ENCODE results near the gene IGFBP2.

Gene IGFBP2

DNA sequence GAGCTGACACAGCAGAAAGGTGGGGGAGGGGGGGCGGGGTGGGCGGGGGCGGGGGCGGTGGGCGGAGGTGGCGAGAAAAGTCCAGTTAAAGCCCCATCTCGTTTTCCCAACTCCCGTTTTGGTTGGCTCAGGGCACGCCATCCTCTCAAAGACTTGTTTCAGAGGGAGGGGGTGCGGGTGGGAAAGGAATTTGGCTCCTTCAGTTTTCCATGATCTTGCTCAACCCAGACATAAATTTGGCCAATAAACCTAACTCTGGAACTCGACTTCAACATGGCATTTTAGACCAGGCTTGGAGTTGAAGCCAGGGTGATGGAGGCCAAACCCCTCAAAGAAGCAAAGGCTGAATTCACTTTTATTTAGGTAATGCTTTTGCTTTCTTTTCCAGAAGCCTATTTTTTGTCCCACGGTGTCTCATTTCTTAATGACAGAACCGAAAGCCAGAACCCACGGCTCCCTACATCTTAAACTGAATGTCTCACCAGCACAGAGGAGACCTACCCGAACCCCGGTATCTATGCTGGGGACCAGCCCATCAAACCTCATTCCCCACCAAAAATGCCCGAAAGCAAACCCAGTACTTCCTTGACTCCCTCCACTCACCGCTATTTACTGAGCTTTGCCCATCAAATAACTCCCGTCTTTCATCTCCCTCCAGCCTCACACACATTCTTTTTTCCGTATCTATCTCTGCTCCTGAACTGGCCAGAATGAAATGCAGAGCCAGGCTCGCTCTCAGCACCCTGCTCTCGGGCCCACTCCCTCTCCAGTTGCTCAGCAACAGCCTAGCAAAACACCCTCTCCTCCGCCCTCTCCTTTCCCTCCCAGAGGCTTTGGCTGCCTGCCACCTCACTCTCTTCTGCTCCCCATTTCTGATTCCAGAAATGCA is 57.9 kb downstream of the IGFBP2 start:
- no peak overlapping the region for H3K9ac ChIP-seq (ENCODE audit: insufficient read length)
- H3K36me3 ChIP-seq (ENCODE audit: insufficient read depth, low read length), result 0 out of 2 replicates have a peak, but pooled peaks cover 4% of the 10 kb centered on the region
- H3K4me3 ChIP-seq, result peak overlapping the region; percentile 88
- peak overlapping the region; percentile 46; the same call in 1 of the 2 replicates for H3K27ac ChIP-seq
- DNase-seq (ENCODE audit: low read depth, low spot score), result no peak
- TF ChIP-seq FOXP2 (optimal IDR thresholded peaks at IDR 0.05; ENCODE audit: control extremely low read depth, extremely low read length, insufficient read depth) (no peak), POLR2AphosphoS5 (IDR thresholded peaks at IDR 0.05; ENCODE audit: borderline replicate concordance, low read depth, low read length) (no peak), EZH2 (IDR thresholded peaks at IDR 0.05) (no peak)
- H3K9me3 ChIP-seq (ENCODE audit: low read depth, low read length), result no peaks in the 10 kb centered on the region

DNA sequence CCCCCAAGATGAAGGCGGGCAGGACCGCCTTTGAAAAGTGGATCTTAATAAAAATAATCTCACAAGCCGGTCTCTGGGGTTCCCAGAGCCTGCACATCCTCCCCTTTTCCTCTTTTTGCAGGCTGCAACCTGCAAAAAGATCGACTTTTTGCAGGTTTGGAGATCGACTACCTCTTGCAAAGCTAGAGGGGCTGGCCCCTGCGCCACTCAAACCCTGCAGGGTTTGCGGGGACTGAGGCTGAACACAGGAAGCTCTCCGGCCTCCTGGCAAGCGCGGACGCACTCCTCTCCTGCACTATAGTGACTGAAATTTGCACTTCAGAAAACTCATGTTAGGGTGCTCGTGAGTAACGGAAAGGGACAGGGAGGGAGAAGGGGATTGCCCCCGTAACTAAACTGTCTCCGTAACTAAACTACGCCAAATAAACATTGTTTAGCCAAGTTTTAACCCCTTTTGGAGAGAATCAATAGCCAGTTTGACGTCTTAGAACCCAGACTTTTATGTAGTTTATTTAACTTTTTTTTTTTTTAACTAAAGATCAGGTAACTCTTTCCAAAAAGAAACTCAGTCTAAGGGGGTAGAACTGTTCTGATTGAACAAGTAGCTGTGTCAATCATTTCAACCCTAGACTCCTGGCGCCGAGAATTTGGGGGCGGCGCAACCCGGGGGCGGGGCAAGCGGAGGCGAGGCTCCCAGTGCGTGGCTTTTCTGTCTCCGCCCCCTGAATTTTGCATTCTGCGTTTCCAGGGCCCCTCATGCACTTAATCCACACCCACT is 59.6 kb downstream of the IGFBP2 start:
- Histone ChIP-seq H3K4me3 (peak overlapping the region; percentile 88), H3K36me3 (ENCODE audit: insufficient read depth, low read length) (0 out of 2 replicates have a peak, but pooled peaks cover 4% of the 10 kb centered on the region), H3K27ac (peak overlapping the region; percentile 81), H3K9ac (ENCODE audit: insufficient read length) (peak overlapping the region; percentile 60), H3K9me3 (ENCODE audit: low read depth, low read length) (no peaks in the 10 kb centered on the region)
- no peak for DNase-seq (ENCODE audit: low read depth, low spot score)
- no peak for TF ChIP-seq FOXP2 (optimal IDR thresholded peaks at IDR 0.05; ENCODE audit: control extremely low read depth, extremely low read length, insufficient read depth)
- no peak; the same call in 1 of the 2 replicates for TF ChIP-seq POLR2AphosphoS5 (IDR thresholded peaks at IDR 0.05; ENCODE audit: borderline replicate concordance, low read depth, low read length)
- TF ChIP-seq EZH2 (IDR thresholded peaks at IDR 0.05), result no peak

GRCh38 chr2:216693414-216694080 is 60.3 kb downstream of the IGFBP2 start:
- TF ChIP-seq EZH2 (IDR thresholded peaks at IDR 0.05), result no peak
- TF ChIP-seq FOXP2 (optimal IDR thresholded peaks at IDR 0.05; ENCODE audit: control extremely low read depth, extremely low read length, insufficient read depth), result no peak
- TF ChIP-seq POLR2AphosphoS5 (IDR thresholded peaks at IDR 0.05; ENCODE audit: borderline replicate concordance, low read depth, low read length), result no peak
- H3K36me3 ChIP-seq (ENCODE audit: insufficient read depth, low read length), result no peaks in the 10 kb centered on the region
- H3K27ac ChIP-seq, result peak overlapping the region; percentile 10; the same call in 1 of the 2 replicates
- no peaks in the 10 kb centered on the region for H3K9me3 ChIP-seq (ENCODE audit: low read depth, low read length)
- peak overlapping the region; percentile 88 for H3K4me3 ChIP-seq
- no peak for DNase-seq (ENCODE audit: low read depth, low spot score)
- peak overlapping the region; percentile 37 for H3K9ac ChIP-seq (ENCODE audit: insufficient read length)

DNA sequence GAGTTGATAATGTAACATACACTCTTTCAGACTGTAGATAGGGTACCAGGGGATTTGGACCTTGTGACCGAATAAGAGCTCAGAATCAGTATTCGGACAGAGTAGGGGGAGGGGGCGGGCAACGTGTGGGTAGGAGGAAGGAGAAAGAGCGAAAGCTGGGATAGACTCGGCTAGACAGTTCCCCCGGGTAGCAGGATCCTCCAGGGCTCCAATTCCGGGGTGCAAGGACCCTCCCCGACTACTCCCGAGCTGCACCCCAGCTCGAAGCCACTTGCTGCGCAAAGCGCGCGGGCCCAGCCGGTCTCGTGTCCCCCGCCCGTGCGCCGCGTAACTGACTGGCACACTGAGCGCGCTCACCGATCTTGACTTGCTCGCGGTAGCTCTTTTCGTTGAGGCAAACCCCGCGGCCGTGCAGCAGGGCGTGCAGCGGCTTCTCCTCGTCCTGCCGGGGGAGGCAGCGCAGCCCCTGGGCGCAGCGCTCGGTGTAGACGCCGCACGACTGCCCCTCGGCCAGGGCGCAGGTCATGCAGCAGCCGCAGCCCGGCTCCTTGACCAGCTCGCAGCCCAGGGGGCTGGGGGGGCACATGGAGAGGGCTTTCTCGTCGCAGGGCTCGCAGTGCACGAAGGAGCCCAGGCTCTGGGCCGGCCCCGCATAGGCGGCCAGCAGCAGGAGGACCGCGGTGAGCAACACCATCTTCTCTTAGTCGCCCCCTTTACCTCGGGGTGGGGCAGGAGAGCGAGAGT is 61.0 kb downstream of the IGFBP2 start:
- no peak for TF ChIP-seq FOXP2 (optimal IDR thresholded peaks at IDR 0.05; ENCODE audit: control extremely low read depth, extremely low read length, insufficient read depth)
- no peak for TF ChIP-seq EZH2 (IDR thresholded peaks at IDR 0.05)
- TF ChIP-seq POLR2AphosphoS5 (IDR thresholded peaks at IDR 0.05; ENCODE audit: borderline replicate concordance, low read depth, low read length), result no peak

GRCh38 chr2:216694826-216695217 is 61.6 kb downstream of the IGFBP2 start:
- H3K27ac ChIP-seq, result peak overlapping the region; percentile 55; the same call in 1 of the 2 replicates
- TF ChIP-seq EZH2 (IDR thresholded peaks at IDR 0.05), result no peak
- TF ChIP-seq POLR2AphosphoS5 (IDR thresholded peaks at IDR 0.05; ENCODE audit: borderline replicate concordance, low read depth, low read length), result no peak
- no peak for TF ChIP-seq FOXP2 (optimal IDR thresholded peaks at IDR 0.05; ENCODE audit: control extremely low read depth, extremely low read length, insufficient read depth)
- H3K36me3 ChIP-seq (ENCODE audit: insufficient read depth, low read length), result no peaks in the 10 kb centered on the region
- H3K9ac ChIP-seq (ENCODE audit: insufficient read length), result peak overlapping the region; percentile 37
- no peak for DNase-seq (ENCODE audit: low read depth, low spot score)
- H3K9me3 ChIP-seq (ENCODE audit: low read depth, low read length), result no peaks in the 10 kb centered on the region
- peak overlapping the region; percentile 88 for H3K4me3 ChIP-seq

More for the DNA sequence above, 61.0 kb downstream of the IGFBP2 start:
- no peak overlapping the region; the same call in 1 of the 2 replicates for H3K27ac ChIP-seq
- H3K4me3 ChIP-seq, result peak overlapping the region; percentile 88
- H3K9me3 ChIP-seq (ENCODE audit: low read depth, low read length), result no peaks in the 10 kb centered on the region
- peak overlapping the region; percentile 37 for H3K9ac ChIP-seq (ENCODE audit: insufficient read length)
- DNase-seq (ENCODE audit: low read depth, low spot score), result no peak
- H3K36me3 ChIP-seq (ENCODE audit: insufficient read depth, low read length), result no peaks in the 10 kb centered on the region

DNA sequence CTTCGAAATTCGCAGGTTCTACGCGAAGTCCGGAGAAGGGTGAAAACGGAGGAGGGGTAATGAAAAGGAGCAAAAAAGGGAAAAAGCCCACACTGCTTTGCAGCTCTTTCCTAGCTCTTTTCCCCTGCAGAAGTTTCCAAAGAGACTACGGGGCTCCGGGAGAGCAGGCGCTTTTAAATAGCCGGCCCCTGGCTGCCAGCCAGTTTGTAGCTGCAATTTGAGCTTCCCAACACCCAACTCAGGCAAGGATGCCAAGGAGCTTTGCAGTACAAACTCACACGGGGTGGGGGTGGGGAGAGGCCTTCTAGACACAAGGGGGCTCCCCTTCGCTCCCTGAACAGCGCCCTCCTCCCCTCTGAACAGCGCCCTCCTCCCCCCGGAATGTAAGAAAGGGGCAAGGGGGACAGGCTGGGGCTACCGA is 62.2 kb downstream of the IGFBP2 start, which contains the start of gene IGFBP5:
Gene IGFBP5 (minus strand): TSS at position 149 of the 421 bp plus-strand sequence. CDS start 774 bp downstream, outside the sequence.
- TF ChIP-seq EZH2 (IDR thresholded peaks at IDR 0.05) (no peak), FOXP2 (optimal IDR thresholded peaks at IDR 0.05; ENCODE audit: control extremely low read depth, extremely low read length, insufficient read depth) (peak; percentile 61), POLR2AphosphoS5 (IDR thresholded peaks at IDR 0.05; ENCODE audit: borderline replicate concordance, low read depth, low read length) (peak; percentile 96)
- Histone ChIP-seq H3K27ac (peak within 1 kb of the TSS; percentile 92), H3K4me3 (peak within 1 kb of the TSS; percentile 88), H3K9me3 (ENCODE audit: low read depth, low read length) (no peaks in the 10 kb centered on the region), H3K9ac (ENCODE audit: insufficient read length) (peak within 1 kb of the TSS; percentile 37), H3K36me3 (ENCODE audit: insufficient read depth, low read length) (no peaks in the 10 kb centered on the region)
- no peak for DNase-seq (ENCODE audit: low read depth, low spot score)

GRCh38 chr2:216696321-216696720 is 63.1 kb downstream of the IGFBP2 start:
- peak overlapping the region; percentile 92 for H3K27ac ChIP-seq
- H3K4me3 ChIP-seq, result peak overlapping the region; percentile 65
- no peak for TF ChIP-seq FOXP2 (optimal IDR thresholded peaks at IDR 0.05; ENCODE audit: control extremely low read depth, extremely low read length, insufficient read depth)
- no peak overlapping the region for H3K9ac ChIP-seq (ENCODE audit: insufficient read length)
- DNase-seq (ENCODE audit: low read depth, low spot score), result no peak
- no peaks in the 10 kb centered on the region for H3K9me3 ChIP-seq (ENCODE audit: low read depth, low read length)
- H3K36me3 ChIP-seq (ENCODE audit: insufficient read depth, low read length), result no peaks in the 10 kb centered on the region

Measured in SK-N-MC (cell line).